ENCODE results near the gene DEDD2.

The DEDD2 gene

GRCh38 chr19:42248270-42249148 is 31.0 kb upstream of the DEDD2 start:
- DNase-seq: peak; percentile 39

GRCh38 chr19:42247640-42248199 is 30.2 kb upstream of the DEDD2 start:
- DNase-seq: no peak

- peak; percentile 61 for DNase-seq
Measured at GRCh38 chr19:42246922-42247639, 29.6 kb upstream of the DEDD2 start.

GRCh38 chr19:42246143-42246921 is 28.9 kb upstream of the DEDD2 start:
- peak; percentile 62 for DNase-seq

GRCh38 chr19:42245231-42245630 is 27.8 kb upstream of the DEDD2 start:
- no peak for DNase-seq

GRCh38 chr19:42244347-42245220 is 27.1 kb upstream of the DEDD2 start:
- peak; percentile 95 for DNase-seq

GRCh38 chr19:42242512-42243409 is 25.3 kb upstream of the DEDD2 start, which contains the start of gene GSK3A:
GSK3A (minus strand) TSS chr19:42242602; CDS start chr19:42242465, 137 bp downstream.
- peak; percentile 99 for DNase-seq

GRCh38 chr19:42242069-42242511 is 24.6 kb upstream of the DEDD2 start:
- DNase-seq: no peak

GRCh38 chr19:42241279-42241678 is 23.8 kb upstream of the DEDD2 start:
- DNase-seq: no peak

- no peak for DNase-seq
Measured at GRCh38 chr19:42239544-42240220, 22.2 kb upstream of the DEDD2 start.

- DNase-seq: no peak
Measured at GRCh38 chr19:42235181-42235580, 17.7 kb upstream of the DEDD2 start.

GRCh38 chr19:42234364-42234763 is 16.9 kb upstream of the DEDD2 start:
- DNase-seq: no peak

GRCh38 chr19:42233678-42234292 is 16.3 kb upstream of the DEDD2 start:
- no peak for DNase-seq

- no peak for DNase-seq
Measured at GRCh38 chr19:42233106-42233505, 15.6 kb upstream of the DEDD2 start.

GRCh38 chr19:42232435-42232834 is 15.0 kb upstream of the DEDD2 start:
- DNase-seq: no peak

- DNase-seq: no peak
Measured at GRCh38 chr19:42230571-42230970, 13.1 kb upstream of the DEDD2 start.

- no peak for DNase-seq
Measured at GRCh38 chr19:42229855-42230351, 12.4 kb upstream of the DEDD2 start.

- DNase-seq: no peak
Measured at GRCh38 chr19:42229301-42229854, 11.9 kb upstream of the DEDD2 start.

- no peak for DNase-seq
Measured at GRCh38 chr19:42228641-42229040, 11.2 kb upstream of the DEDD2 start.
